SKM-1 treated with dmso at 0.1 percent for 144 hours (cell line): Measurements from ENCODE around the gene SLC7A8.
"Not testable (repeated sequence)": the region's sequence is repeated elsewhere in the genome, so short reads cannot be mapped to it uniquely, and the experiment has no call there.

ENCODE experiments used
- DNase-seq: peaks from one replicate; lab custom pipeline; 2025; ENCODE audit not compliant: unreplicated experiment; lab: John Stamatoyannopoulos, UW

Gene SLC7A8

DNA sequence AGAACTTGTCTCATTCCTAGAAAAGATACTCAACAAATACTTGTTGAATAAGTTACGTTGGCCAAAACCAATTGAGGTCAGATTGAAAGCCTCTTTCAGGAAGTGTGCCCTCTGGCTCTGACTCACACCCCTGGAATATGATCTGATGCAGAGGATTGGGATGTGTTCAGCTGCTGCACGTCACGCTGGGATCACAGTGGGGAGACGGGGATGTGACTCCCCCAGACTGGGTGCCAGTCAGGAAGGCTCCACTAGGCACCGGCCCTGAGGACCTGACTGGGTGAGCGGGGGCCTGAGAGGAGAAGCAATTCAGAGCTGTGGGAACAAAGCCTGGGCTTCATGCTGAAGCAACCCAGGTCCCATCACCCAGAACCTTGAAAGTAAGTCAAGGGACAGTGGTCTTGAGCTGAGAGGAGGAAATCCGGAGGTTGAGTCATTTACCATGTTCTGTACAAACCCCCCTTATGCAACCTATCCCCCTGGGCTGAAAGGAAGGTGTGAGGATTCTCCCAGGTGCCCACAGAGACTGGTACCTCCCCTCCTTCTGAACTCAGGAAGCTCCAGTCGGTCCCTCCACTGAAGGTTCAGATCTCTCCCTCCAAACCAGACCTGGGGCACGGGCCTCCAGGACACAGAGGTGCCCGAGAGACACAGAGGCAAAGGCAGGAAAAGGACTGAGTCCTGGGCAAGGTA, 68.3 kb downstream of the SLC7A8 start:
- no peak for DNase-seq

DNA sequence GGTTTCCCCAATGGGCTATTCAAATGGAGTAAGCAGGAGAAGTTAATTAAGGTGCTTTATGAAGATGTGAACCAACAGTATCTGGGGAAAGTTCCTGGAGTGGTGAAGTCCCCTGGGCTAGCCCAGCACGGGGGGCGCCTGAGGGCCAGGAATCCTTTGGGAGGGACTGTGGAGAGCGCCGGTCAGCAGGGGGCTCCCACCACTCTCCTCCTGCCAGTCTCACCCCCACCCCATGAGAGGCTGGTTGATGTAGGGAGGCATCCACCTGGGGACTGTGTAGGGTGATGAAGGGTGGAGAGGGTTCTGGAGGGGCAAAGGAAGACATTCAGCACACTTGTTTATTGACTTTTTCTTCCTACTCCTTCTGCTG, 68.8 kb downstream of the SLC7A8 start:
- no peak for DNase-seq

- DNase-seq: no peak
Measured at GRCh38 chr14:23114120-23114458, 69.4 kb downstream of the SLC7A8 start.

DNA sequence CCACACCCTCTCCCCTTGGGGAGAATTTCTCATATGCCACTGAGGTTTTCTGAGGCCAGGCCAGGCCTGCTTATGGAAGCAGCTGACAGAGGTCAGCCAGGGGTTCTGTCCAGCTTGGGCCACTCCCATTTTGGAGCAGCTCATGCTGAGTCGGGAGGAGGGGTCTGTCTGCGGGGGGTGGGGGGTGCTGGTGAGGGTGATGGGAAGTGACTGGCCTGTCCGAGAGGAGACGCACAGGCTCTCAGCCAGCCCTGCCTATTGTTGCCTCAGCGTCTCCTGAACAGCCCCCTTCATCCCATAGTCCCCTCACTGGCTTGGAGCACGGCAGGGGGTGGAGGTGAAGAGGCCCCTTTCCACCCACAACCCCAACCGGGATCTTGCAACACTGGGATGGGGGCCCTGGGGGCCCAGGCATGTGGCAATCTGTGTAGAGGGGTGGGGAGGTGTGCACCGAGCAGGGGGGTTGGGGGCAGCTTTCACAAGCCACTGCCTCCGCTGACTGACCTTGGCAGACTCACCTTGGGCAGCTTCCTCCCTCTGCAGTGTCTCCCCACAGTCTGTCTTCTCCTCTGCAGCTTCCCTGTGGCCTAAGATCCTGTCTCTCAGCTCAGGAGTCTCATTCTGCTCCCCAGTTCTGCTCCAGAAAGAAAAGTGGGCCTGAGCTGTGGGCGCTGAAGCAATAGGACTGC, 69.9 kb downstream of the SLC7A8 start:
- peak; percentile 81 for DNase-seq

DNA sequence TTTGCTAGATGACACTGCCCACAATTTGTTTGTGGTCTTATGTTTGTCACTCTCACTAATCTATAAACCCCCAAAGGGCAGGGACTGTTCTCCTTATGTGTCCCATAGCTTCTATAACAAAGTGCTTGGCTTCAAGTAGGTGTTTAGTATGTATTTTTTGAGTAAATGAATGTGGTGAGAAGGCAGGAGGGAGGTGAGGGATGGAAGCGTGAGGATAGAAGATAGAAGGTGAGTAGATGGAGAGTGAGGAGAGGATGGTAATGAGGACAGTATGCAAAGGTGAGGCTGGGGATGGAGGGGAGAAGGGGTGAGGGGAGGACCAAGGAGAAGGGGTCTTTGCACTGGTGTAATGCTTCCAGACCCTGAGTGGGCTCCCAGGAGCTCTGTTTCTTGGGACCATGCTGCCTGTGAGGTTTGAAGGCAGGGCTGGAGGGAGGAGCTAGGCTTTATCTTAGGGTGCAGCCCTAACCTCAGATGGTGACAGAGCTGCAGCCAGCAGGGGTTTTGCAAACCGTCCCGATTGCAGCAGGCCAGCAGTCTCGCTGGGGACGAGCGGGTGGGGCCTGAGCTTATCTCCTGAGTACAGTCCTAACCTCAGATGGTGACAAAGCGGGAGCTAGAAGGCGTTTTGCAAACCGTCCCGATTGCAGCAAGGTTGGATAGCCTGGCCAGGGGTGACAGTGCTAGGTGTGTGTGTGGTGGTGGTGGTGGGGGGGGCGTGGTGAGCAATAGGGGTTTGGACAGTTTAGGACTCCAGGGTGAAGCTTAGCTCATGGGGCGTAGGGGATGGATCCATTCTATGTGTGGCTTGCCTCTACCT, 70.9 kb downstream of the SLC7A8 start:
- peak; percentile 48 for DNase-seq

DNA sequence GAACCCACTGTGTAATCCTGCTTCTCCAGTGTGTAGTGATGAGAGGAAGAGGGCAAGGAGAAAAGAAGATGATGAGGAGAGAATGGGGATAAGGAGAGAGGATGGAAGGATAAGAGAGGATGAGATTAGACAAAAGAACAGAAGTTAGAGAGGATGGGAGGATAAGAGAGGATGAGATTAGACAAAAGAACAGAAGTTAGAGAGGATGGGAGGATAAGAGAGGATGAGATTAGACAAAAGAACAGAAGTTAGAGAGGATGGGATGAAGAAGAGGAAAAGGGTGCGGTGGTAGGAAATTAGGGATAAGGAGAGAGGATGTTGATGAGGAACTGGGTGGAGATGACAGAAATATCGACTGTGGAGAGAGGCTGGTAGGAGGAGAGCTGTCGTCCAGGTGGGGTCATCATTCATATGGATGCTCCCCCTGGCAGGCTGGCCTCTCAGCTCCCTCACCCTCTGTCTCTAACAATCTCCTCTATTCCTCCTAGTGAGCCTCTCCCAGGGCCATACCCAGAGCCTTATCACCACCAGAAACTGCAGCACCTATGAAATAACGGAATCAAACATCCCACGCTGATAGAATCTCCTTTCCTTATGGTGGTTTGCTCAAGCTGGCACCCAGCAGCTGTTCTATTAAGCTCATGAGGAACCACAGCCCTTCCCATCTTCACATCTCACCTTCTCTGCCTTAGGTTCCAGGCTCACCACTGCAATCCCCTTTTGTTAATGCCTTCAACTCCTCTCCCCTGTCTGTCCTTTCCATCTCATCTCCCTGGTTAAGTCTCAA, 72.7 kb downstream of the SLC7A8 start:
- DNase-seq: no peak

GRCh38 chr14:23109769-23110168, 73.7 kb downstream of the SLC7A8 start:
- DNase-seq: no peak

DNA sequence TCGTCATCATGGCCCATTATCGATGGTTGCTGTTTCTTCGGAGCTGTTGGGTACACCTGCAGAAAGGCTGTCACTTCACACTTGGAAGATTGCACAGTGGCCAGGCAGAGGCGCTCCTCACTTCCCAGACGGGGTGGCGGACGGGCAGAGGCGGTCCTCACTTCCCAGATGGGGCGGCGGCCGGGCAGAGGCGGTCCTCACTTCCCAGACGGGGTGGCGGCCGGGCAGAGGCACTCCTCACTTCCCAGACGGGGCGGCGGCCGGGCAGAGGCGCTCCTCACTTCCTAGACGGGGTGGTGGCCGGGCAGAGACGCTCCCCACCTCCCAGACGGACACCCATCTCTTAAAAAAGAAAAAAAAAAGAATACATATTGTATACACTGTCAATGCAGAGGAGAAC, 75.3 kb downstream of the SLC7A8 start:
- not testable (repeated sequence) for DNase-seq

DNA sequence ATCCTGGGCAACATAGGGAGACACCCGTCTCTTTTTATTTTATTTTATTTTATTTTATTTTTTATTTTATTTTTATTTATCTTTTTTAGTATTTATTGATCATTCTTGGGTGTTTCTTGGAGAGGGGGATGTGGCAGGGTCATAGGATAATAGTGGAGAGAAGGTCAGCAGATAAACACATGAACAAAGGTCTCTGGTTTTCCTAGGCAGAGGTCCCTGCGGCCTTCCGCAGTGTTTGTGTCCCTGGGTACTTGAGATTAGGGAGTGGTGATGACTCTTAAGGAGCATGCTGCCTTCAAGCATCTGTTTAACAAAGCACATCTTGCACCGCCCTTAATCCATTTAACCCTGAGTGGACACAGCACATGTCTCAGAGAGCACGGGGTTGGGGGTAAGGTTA, 75.8 kb downstream of the SLC7A8 start:
- DNase-seq: not testable (repeated sequence)

GRCh38 chr14:23106747-23107045, 76.8 kb downstream of the SLC7A8 start:
- no peak for DNase-seq

- DNase-seq: no peak
Measured at GRCh38 chr14:23105348-23105824, 78.1 kb downstream of the SLC7A8 start.

DNA sequence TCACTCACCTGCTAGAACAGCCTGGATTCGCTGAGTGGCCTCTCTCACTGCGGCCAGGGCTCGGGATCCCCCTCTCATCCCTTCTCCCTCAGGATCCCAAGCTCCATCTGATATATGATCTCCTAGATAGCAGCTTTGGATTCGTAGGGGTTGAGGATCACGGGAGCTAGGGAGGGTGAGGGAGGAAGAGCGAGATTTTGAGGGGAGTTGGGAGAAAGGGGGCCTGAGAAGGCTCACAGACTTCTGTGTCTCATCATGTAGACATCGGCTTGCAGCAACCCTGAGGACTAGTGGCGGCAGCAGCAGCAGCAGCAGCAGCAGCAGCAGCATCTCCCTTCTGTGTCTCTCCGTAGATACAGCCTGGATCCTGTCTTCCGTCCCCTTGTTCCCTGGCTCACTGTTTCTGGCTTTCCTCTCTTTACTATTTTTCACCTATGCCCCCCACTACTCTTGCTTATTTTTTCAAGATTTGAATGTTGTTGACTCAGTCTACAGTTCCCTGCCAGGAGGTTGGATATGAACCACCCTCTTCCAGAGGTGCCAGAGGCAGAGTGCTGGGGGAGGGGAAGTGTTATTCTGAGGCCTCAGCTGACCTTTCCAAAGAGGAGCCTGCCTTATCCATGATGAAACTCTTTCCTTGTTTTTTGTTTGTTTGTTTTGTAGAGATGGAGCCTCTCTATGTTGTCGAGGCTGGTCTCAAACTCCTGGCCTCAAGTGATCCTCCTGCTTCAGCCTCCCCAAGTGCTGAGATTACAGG, 78.7 kb downstream of the SLC7A8 start, which contains the start of gene CIROP:
TSS of gene CIROP (minus strand) at position 399 of the 757 bp plus-strand sequence. CDS start at position 330, 69 bp downstream.
- DNase-seq: no peak

DNA sequence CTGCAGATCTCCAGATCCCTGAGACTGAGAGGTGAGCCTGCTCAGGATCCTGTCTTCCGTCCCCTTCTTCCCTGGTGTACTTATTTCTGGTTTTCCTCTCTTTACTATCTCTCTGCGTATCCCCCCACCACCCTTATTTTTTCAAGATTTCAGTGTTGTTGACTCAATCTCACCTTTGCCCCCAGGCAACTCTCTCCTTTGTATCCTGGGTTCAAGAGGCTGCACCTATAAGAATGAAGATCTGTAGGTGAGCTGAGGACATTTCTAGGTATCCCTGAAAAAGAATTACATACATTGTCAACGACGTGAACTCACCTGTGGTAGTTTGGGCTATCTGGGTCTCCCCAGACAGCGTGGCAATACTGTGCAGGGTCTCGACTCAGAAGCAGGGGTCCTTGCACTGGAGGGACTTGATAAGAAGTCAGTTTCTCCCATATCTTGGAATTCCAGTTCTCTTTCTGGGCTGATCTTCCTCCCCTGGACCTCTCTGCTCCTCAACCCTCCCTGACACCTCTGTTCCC, 79.3 kb downstream of the SLC7A8 start:
- no peak for DNase-seq

DNA sequence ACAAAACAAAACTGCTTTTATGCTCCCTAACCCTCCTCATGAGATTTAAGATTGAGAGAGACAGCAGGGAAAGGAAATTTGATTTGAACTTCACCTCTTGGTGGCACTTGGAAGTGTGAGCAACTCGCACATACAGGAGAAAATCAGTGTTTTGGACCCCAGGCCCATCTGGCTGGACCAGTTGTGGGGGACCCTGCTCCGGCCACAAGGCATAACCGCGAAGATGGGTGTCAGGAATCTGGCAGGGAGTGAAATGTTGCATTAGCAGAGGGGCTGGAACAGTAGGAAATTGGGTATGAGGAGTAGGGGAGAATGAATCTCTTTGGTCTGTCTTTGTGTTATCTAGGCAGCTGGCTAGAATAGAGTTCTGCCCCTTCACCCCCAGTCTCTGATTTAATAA, 79.9 kb downstream of the SLC7A8 start:
- no peak for DNase-seq

DNA sequence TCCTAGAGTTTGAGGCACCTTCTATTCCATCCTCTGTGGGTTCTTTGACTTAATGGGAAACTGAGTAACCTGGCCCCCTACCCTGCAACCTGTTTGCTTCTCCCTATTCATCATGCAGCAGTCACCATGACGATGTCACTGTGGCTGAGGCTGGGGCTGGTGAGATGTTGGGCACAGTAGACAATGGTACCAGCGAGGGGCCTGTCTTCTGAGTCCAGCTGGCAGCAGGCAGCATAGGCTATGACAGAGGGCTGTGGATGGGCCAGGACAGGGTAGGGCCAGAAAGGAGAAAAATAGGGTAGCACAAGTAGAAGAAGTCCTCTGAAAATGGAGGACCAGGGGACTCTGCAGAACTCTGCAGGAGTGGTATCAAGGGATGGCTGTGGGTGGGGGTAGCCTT, 80.7 kb downstream of the SLC7A8 start:
- DNase-seq: no peak

DNA sequence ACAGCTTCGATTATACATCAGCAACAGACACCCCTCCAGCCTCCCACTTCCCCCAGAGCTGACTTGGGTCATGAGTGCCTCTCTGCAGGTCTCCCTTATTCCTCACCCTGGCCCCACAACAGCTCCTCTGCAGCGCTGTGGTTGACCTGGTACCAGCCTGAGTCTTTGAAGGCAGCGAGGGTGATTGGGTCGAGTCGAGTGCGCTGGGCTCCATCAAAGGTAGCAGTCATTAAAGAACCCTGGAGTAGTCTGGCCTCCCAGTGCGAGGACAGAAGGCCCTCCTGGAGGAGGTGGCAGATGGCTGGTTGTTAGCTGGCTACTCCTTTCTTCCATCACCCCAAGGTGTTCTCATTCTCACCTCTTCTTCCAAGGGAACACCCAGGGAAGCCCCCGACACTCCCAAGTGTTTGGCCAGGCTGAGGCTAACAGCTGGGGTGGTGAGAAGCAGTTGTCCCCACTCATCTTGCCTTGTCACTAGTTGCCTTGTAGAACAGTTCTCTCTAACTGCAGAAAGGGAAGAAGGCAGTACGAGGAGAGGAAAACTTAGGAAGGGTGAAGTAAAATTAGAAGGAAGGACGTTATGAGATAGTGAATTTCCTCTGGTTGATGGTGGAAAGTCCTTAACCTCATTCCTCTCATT, 81.4 kb downstream of the SLC7A8 start:
- DNase-seq: no peak

GRCh38 chr14:23101213-23101970, 82.1 kb downstream of the SLC7A8 start:
- no peak for DNase-seq

DNA sequence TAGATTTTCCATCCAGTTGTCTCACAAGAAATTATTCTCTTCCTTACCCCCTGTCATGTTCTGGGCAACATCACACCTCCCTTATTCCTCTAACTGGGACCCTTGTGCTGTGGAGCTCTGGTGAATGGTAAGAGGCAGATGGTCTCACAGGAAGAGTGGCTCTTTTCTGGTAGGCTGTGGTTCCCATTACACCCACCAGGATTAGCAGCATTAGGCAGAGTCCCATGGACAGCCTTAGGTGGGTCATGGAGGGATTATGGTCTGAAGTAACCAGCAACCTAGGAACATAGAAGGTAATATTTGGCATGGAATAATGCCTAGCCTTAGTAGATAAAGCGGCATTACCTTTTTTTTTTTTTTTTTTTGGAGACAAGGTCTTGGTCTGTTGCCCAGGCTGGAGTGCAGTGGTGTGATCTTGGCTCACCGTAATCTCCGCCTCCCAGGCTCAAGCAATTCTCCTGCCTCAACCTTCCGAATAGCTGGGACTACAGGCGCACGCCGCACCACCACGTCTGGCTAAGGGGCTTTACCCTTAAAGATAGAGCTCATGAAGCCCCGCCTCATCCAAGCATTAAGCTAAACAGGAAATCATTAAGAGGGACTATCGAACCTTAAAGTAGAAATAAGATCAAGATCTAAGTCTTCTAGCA, 84.1 kb downstream of the SLC7A8 start:
- no peak for DNase-seq

GRCh38 chr14:23097786-23098185, 85.7 kb downstream of the SLC7A8 start:
- no peak for DNase-seq
